GM19468 (cell line): ENCODE results near the gene ARID5A.

Source experiments
- ATAC-seq: cut with Tn5 transposase; IDR thresholded peaks from one replicate; pipeline ENCODE4 v1.9.1; 2021; ENCODE audit warnings: mild to moderate bottlenecking, moderate library complexity, moderate number of reproducible peaks; ENCODE audit not compliant: unreplicated experiment; ENCODE audit errors: extremely low read depth

The ARID5A gene

GRCh38 chr2:96537734-96538486 is 1.4 kb downstream of the ARID5A start:
- ATAC-seq, result no peak

- ATAC-seq, result no peak
These were observed 2.1 kb downstream of the ARID5A start for GRCh38 chr2:96538487-96539214.

- no peak for ATAC-seq
These were observed 2.8 kb downstream of the ARID5A start for GRCh38 chr2:96539215-96539920.

GRCh38 chr2:96540136-96540535 is 3.6 kb downstream of the ARID5A start:
- ATAC-seq, result no peak

- no peak for ATAC-seq
These were observed 5.0 kb downstream of the ARID5A start for GRCh38 chr2:96541398-96542152.

- ATAC-seq, result no peak
These were observed 5.9 kb downstream of the ARID5A start for GRCh38 chr2:96542357-96542977.

- no peak for ATAC-seq
These were observed 9.8 kb downstream of the ARID5A start for GRCh38 chr2:96546321-96546720.

GRCh38 chr2:96546797-96547196 is 10.2 kb downstream of the ARID5A start:
- ATAC-seq, result no peak

GRCh38 chr2:96547203-96547641 is 10.7 kb downstream of the ARID5A start:
- no peak for ATAC-seq

GRCh38 chr2:96547731-96548171 is 11.2 kb downstream of the ARID5A start:
- ATAC-seq, result no peak

- no peak for ATAC-seq
These were observed 12.3 kb downstream of the ARID5A start for GRCh38 chr2:96548558-96549465.

- no peak for ATAC-seq
These were observed 12.9 kb downstream of the ARID5A start for GRCh38 chr2:96549466-96549785.

- ATAC-seq, result no peak
These were observed 13.6 kb downstream of the ARID5A start for GRCh38 chr2:96549967-96550786.

- no peak for ATAC-seq
These were observed 14.4 kb downstream of the ARID5A start for GRCh38 chr2:96550787-96551604.

- no peak for ATAC-seq
These were observed 15.2 kb downstream of the ARID5A start for GRCh38 chr2:96551605-96552314.

- no peak for ATAC-seq
These were observed 16.0 kb downstream of the ARID5A start for GRCh38 chr2:96552315-96553175.
